GM19193 (cell line): ENCODE data around the gene ZDHHC14.

Experiments
- POLR2A ChIP-seq: IDR thresholded peaks from 4 replicates; pipeline ENCODE4 v1.6.1; 2011; ENCODE audit not compliant: insufficient read depth, insufficient read length; ENCODE audit errors: extremely low read depth

Gene ZDHHC14

GRCh38 chr6:157392927-157393668 lies 12.1 kb downstream of the ZDHHC14 start:
- TF ChIP-seq POLR2A = no peak

- no peak for TF ChIP-seq POLR2A
Observed at GRCh38 chr6:157393669-157394327, 12.8 kb downstream of the ZDHHC14 start.

- no peak for TF ChIP-seq POLR2A
Observed at GRCh38 chr6:157396026-157396425, 15.0 kb downstream of the ZDHHC14 start.

GRCh38 chr6:157397660-157398059 lies 16.7 kb downstream of the ZDHHC14 start:
- no peak for TF ChIP-seq POLR2A

GRCh38 chr6:157398151-157398550 lies 17.2 kb downstream of the ZDHHC14 start:
- no peak for TF ChIP-seq POLR2A

GRCh38 chr6:157400676-157401075 lies 19.7 kb downstream of the ZDHHC14 start:
- TF ChIP-seq POLR2A = no peak

GRCh38 chr6:157401734-157402338 lies 20.8 kb downstream of the ZDHHC14 start:
- no peak for TF ChIP-seq POLR2A

GRCh38 chr6:157402996-157403685 lies 22.2 kb downstream of the ZDHHC14 start:
- TF ChIP-seq POLR2A = no peak

- no peak for TF ChIP-seq POLR2A
Observed at GRCh38 chr6:157403686-157404051, 22.7 kb downstream of the ZDHHC14 start.

GRCh38 chr6:157405986-157406385 lies 25.0 kb downstream of the ZDHHC14 start:
- no peak for TF ChIP-seq POLR2A

GRCh38 chr6:157406661-157407060 lies 25.7 kb downstream of the ZDHHC14 start:
- TF ChIP-seq POLR2A = no peak

GRCh38 chr6:157407646-157408045 lies 26.7 kb downstream of the ZDHHC14 start:
- no peak for TF ChIP-seq POLR2A

- no peak for TF ChIP-seq POLR2A
Observed at GRCh38 chr6:157410045-157410444, 29.1 kb downstream of the ZDHHC14 start.

- no peak for TF ChIP-seq POLR2A
Observed at GRCh38 chr6:157411368-157411767, 30.4 kb downstream of the ZDHHC14 start.

GRCh38 chr6:157412791-157413190 lies 31.8 kb downstream of the ZDHHC14 start:
- TF ChIP-seq POLR2A = no peak

GRCh38 chr6:157420497-157420896 lies 39.5 kb downstream of the ZDHHC14 start:
- TF ChIP-seq POLR2A = no peak

GRCh38 chr6:157424491-157425020 lies 43.6 kb downstream of the ZDHHC14 start:
- no peak for TF ChIP-seq POLR2A
